GM12878 (cell line): ENCODE measurements around the gene TIAM1. TPM values are rescaled to one million over a fixed set of nuclear protein-coding genes. Genes with fewer than 3 reads are reported as not detected.

ENCODE experiments used
- CEBPB ChIP-seq, 2 experiments: fragments of 150-350 bp in 1 of 2; IDR thresholded peaks; 2 replicates each; pipeline ENCODE4 v1.6.1; 2012 to 2014; ENCODE audit warnings: low read depth in 2 of 2, low read length in 2 of 2, borderline replicate concordance in 1 of 2, inconsistent platforms in 1 of 2
- CTCF ChIP-seq, 3 experiments: IDR thresholded peaks in 2 of 3; conservative IDR thresholded peaks in 1 of 3; 2 replicates each; pipeline ENCODE4 v1.5.1; 2011; ENCODE audit warnings: low read depth in 3 of 3, low read length in 3 of 3, mild to moderate bottlenecking in 3 of 3, control low read depth in 2 of 3, moderate library complexity in 2 of 3, inconsistent platforms in 1 of 3, mixed read lengths in 1 of 3; ENCODE audit not compliant: control insufficient read depth in 2 of 3, insufficient read depth in 1 of 3; ENCODE audit errors: extremely low read depth in 1 of 3
- CUX1 ChIP-seq: IDR thresholded peaks from 2 replicates; pipeline ENCODE4 v1.6.1; 2012; ENCODE audit warnings: improper control_type of control experiment, low read depth, low read length; ENCODE audit not compliant: insufficient replicate concordance
- HCFC1 ChIP-seq: fragments of 150-350 bp; IDR thresholded peaks from 2 replicates; pipeline ENCODE4 v1.6.1; 2014; ENCODE audit warnings: low read length
- IKZF1 ChIP-seq: fragments of 450-650 bp; conservative IDR thresholded peaks from 2 replicates; pipeline ENCODE4 v1.6.1; 2017; ENCODE audit warnings: antibody characterized with exemption, mild to moderate bottlenecking
- KDM1A ChIP-seq: fragments of 200-600 bp; sonication (generic); IDR thresholded peaks from 2 replicates; pipeline ENCODE4 v1.6.1; 2016; ENCODE audit warnings: borderline replicate concordance
- MXI1 ChIP-seq: fragments of 150-350 bp; IDR thresholded peaks from 2 replicates; pipeline ENCODE4 v1.6.1; 2011; ENCODE audit warnings: low read depth, mild to moderate bottlenecking, inconsistent platforms, low read length, improper control_type of control experiment
- NBN ChIP-seq: fragments of 450-650 bp; IDR thresholded peaks from 2 replicates; pipeline ENCODE4 v1.6.1; 2016
- RAD21 ChIP-seq: IDR thresholded peaks from 2 replicates; pipeline ENCODE4 v1.6.1; 2011; ENCODE audit warnings: mild to moderate bottlenecking, low read depth, low read length, moderate library complexity; ENCODE audit not compliant: insufficient read depth
- RELA ChIP-seq: fragments of 450-650 bp; IDR thresholded peaks from 2 replicates; pipeline ENCODE4 v1.8.0; 2014; ENCODE audit warnings: borderline replicate concordance; ENCODE audit not compliant: partially characterized antibody
- REST ChIP-seq: IDR thresholded peaks from 2 replicates; pipeline ENCODE4 v1.6.1; 2012; ENCODE audit warnings: mild to moderate bottlenecking, low read depth, low read length
- SMC3 ChIP-seq: IDR thresholded peaks from 2 replicates; pipeline ENCODE4 v1.6.1; 2011; ENCODE audit warnings: low read length, improper control_type of control experiment, borderline replicate concordance
- SP1 ChIP-seq: IDR thresholded peaks from one replicate; pipeline ENCODE4 v1.6.1; 2011; ENCODE audit warnings: low read depth, low read length
- STAT3 ChIP-seq: IDR thresholded peaks from 2 replicates; pipeline ENCODE4 v1.6.1; 2011; ENCODE audit warnings: low read depth, low read length, improper control_type of control experiment
- ZBTB4 ChIP-seq: fragments of 450-650 bp; formaldehyde crosslinking; IDR thresholded peaks from 2 replicates; pipeline ENCODE4 v1.4.0; 2022; ENCODE audit warnings: mild to moderate bottlenecking, moderate library complexity
- polyA plus RNA-seq, 11 experiments: library from polyadenylated mRNA; depleted of rRNA in 4 of 11; unstranded in 6 of 11; stranded (reverse) in 5 of 11; fragments of >200 nt; fragmentation: Nextera tagmentation in 4 of 11; fragmentation: Illumina TruSeq in 1 of 11; extraction: Ambion mirVana in 4 of 11; extraction: Trizol in 1 of 11; gene quantifications; 1 replicate in 1 of 11; 2 replicates in 10 of 11; pipeline versions ENCODE4 v1.2.1 to v1.2.3, GENCODE V29; 2011 to 2016; ENCODE audit warnings: inconsistent platforms in 2 of 11, missing spikeins in 2 of 11, low read depth in 1 of 11
- total RNA-seq, 4 experiments: library from RNA; depleted of rRNA in 3 of 4; stranded (reverse); fragments of >200 nt in 3 of 4; fragmentation: Illumina TruSeq in 1 of 4; extraction: Trizol in 1 of 4; gene quantifications; 2 replicates each; pipeline versions ENCODE4 v1.2.1 to v1.2.3, GENCODE V29; 2013 to 2021

The TIAM1 gene
- total and polyA plus RNA-seq, 10 of the 15 experiments (the other 5 are each of a cell fraction or from before 2014, with no cell fraction given) = 0.31 to 35.9 (median 0.78) TPM

DNA sequence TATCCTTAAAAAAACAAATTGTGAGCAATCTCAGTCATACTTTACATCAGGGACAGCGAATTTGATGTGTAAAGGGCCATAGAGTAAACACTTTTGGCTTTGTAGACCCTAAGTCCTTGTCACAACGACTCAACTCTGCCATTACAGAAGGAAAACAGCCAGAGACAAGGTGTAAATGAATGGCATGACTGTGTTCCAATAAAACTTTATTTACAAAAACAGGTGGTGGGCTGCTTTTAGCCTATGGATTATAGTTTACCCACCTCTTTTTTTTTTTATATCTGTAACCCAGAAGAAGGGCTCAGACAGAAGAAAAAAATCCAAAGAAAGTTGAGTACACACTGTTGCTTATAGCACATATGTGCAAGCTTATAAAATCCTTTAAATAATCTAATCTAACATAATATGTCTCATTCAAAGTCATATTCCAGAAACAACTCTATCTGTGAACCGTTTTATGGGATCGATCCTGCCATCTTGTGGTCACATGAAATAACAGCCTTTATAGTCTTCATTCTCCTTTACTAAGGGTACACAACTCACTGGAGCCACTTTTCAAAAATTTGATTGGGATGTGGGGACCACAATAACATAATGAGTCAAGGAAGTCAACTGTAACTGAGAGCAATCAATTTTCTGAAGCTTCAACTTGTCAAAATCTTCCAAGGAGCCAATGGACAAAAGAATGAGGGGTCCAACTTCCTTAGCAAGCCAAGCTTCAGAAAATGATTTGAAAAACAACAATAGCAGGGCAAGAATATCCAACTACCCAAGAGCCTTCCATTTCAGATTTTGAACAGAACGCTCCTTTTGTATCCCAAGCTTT is 163.6 kb downstream of the TIAM1 start (continued):
- TF ChIP-seq CUX1 (no peak), SP1 (no peak), CEBPB (IDR thresholded peaks at IDR 0.05; ENCODE audit: borderline replicate concordance in 1 of 2, low read depth in 2 of 2, low read length in 2 of 2) (no peak), KDM1A (no peak), HCFC1 (no peak), RELA (no peak), REST (no peak), NBN (no peak), CTCF (IDR thresholded peaks at IDR 0.05 in 2 of 3, conservative IDR thresholded peaks at IDR 0.05 in 1 of 3; ENCODE audit: control insufficient read depth in 2 of 3, extremely low read depth in 1 of 3, insufficient read depth in 1 of 3, low read depth in 3 of 3, low read length in 3 of 3) (peak; percentile 21 to 52 (median 43); a peak in 5 of 6 replicates), ZBTB4 (CRISPR knock-in tag) (no peak), IKZF1 (no peak), STAT3 (no peak), SMC3 (peak; percentile 78), RAD21 (peak; percentile 41; the same call in 1 of the 2 replicates), MXI1 (no peak)
